Superior temporal gyrus (tissue), 1 donor: ENCODE measurements around the gene ALDH7A1.

Source experiments
- DNase-seq: peaks from one replicate; pipeline ENCODE4 v3.0.0-alpha.2; 2016; ENCODE audit errors: extremely low spot score

The ALDH7A1 gene

DNA sequence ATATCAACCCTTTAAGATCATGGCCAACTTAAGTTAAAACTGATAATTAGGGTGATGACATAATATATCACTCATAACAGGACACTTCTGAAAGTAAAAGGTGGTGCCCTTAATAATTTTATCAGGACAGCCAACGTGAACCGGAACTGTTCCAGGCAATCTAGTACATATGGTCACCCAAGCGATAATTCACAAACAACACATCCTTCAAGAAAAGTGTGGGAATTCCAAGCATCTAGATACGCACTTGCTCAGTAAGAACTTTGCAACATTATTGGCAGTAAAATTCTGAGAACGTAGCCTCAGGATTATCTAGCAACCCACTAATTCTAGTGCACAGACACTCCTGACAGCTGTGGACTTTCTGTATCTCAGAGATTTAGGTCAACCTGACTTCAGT lies 85.7 kb downstream of the ALDH7A1 start:
- DNase-seq: no peak

DNA sequence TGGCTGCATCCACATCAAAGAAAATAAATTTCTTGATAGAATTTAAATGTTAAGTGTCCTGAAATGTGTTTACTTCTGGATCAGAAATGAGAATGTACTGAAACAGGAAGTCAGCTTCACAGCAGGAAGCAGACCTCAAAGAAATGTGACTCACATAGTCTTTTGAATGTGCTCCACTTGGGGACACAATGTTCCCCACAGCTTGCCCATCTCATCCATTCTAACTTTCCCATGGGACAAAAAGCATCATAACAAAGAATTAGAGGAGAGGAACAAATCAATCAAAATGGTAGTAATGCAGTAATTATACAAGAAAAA lies 86.1 kb downstream of the ALDH7A1 start:
- no peak for DNase-seq

DNA sequence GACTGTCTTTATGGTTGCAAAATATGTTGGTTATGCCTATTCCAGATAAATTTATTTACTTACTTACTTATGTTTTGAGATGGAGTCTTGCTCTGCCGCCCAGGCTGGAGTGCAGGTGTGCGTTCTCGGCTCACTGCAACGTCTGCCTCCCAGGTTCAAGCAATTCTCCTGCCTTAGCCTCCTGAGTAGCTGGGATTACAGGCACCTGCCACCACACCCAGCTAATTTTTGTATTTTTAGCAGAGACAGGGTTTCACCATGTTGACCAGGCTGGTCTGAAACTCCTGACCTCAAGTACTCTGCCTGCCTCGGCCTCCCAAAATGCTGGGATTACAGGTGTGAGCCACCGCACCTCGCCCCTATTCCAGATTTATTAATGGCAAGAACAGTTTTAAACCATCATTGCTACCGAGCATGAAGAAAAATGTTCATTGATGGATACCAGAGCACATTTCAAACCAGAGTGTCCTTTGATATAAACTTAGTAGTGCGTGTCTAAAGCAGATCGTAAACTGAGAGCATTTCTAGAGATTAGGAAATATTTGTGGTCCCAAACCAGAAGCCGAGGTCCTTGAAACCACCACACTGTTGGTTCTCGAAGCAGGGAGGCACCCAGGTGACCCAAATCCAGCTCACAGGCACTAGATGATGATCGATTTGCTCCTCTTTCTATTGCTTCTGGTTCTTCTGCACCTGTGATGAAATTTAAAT lies 86.6 kb downstream of the ALDH7A1 start:
- no peak for DNase-seq

DNA sequence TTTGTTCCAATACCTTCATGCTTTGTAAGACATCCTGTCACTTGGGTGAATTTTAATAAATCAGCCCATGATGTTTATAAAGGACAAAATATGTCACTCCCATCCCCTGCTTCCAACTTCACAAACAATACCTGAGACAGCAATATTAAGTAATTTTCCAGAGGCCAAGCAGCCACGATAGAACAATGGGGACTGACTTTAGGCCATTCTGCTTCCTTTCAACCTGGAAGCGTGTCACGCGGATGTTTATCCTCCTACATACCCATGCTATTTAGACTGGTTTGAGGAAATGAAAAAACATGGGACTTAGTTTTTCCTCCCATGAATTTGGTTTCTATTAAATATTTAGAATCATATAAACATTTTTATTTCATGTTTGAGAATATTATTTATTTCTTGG lies 88.9 kb downstream of the ALDH7A1 start:
- no peak for DNase-seq

DNA sequence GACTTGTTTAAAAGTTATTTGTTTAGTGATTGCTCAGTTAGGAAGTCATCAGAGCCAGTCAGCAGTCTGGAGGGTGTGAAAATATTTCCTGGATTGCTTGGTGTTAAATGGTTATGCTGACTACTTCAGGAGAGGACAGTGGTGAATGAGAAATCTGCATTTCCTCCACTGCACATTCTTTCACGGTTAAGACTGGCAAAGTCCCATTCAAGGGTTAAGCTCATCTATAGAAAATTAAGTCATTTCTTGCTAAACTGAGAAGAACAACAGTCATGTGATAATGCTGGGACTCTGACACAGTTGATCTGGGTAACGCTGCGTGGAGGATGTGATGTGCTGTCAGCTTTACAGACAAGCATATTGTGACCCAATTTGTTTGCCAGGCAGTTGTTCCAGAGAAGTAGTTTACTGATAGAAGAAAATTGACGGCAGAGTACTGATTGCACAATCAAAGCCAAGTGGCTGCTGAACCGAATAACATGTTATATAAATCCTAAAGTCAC lies 91.4 kb downstream of the ALDH7A1 start:
- peak; percentile 66 for DNase-seq

DNA sequence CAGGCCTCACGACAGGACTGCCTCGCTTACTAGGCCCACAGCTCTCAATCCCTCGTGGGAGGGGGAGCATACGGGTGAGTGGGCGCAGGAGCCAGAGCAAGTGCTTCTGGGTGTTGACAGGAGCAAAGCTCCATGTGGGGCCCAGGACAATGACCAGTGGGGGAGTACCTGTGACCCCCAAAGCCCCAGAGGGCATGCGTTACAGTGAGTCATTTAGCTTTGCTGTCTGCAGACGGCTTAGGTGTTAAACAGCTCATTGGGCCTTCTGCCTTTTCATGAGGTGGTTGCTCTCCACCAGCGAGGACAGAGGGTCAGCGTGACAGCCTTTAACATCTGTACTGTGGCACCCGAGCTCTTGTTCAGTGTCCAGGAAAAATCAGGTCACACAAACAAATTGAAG lies 93.6 kb downstream of the ALDH7A1 start:
- no peak for DNase-seq

DNA sequence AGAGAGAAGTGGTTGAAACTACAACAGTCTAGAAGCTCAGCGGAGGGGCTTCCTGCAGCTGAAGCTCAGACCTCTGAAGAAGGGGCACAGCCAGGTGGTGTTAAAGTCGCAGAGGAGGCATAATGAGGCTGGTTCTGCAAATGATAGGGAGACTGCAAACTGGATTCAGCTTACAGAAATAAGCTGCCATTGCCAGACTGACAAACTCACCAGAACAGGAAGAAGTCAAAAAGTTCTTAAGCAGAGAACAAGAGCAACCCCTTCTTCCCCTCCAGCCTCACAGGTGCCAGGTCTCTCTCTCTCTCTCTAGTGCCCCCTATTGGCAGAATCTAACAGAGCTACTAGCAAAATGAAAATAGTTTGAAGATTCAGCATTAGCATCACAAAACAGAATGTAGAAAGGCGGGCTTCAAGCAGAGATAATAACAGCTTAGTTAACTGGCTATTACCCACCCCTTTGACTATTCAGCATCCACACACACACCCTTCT lies 95.1 kb downstream of the ALDH7A1 start:
- peak; percentile 56 for DNase-seq

DNA sequence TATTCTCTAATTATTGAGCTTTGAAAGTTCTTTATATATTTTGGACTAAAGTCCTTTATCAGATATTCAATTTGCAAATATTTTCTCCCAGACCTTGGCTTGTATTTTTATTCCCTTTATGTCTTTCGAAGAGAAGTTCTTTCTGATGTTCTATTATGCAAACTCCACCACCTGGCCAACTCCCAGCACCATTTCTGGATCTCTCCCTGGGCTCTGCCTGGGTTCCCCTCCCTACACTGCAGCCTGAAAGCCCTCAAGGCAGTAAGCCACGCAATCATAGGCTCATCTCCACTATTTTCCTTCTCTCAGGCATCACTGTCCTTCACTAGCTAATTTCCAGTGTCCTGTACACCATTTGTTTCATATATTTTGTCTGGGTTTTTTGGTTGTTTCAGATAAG lies 95.7 kb downstream of the ALDH7A1 start:
- DNase-seq: no peak

DNA sequence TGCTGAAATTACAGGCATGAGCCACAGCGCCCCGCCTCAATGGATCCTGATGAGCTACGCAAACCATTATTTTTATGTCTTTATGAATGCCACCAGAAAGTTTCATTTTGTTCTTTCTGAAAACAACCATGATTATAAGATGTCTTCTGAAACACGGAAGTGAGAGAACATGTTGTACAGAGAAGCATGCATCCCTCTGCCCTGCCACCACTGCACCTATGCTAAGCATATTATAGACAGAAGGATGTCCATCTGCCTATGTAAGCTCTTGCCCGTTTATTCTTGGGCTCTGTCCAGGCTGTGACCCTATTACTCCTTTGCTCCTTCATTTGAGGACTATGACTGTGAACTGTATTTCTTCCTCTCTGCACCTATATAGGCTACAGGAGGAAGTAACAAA lies 97.5 kb downstream of the ALDH7A1 start:
- DNase-seq: no peak

DNA sequence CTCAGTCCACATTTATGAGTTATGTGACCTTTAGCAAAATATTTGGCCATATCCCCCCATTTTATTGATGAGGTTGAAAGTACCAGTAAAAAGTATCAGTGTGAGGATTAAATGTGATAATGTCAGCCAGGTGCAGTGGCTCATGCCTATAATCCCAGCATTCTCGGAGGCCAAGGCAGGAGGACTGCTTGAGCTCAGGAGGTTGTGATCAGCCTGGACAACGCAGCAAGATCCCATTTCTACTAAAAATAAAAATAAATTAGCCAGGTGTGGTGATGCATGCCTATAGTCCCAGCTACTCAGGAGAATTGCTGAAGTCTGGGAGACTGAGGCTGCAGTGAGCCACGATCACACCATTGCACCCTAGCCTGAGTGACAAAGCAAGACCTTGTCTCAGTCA lies 100.6 kb downstream of the ALDH7A1 start:
- no peak for DNase-seq

DNA sequence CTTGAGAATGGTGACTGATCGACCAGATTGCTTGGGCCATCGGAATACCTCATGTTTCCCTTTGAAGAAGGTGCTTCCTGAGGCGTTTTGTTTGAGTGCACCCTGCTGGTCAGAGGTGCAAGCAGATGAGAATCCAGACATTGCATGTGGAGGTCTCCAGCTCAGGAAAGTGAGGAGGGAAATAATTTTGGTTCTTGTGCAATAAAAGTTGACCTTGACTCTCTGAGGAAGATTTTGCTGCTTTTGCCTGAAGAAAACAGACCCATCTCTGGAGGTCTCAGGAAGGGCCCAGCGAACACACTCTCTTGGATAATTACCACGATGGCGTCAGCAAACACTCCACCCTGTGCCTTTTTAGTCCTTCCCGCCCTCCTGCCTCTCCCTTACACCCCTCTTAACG lies 102.1 kb downstream of the ALDH7A1 start:
- no peak for DNase-seq

DNA sequence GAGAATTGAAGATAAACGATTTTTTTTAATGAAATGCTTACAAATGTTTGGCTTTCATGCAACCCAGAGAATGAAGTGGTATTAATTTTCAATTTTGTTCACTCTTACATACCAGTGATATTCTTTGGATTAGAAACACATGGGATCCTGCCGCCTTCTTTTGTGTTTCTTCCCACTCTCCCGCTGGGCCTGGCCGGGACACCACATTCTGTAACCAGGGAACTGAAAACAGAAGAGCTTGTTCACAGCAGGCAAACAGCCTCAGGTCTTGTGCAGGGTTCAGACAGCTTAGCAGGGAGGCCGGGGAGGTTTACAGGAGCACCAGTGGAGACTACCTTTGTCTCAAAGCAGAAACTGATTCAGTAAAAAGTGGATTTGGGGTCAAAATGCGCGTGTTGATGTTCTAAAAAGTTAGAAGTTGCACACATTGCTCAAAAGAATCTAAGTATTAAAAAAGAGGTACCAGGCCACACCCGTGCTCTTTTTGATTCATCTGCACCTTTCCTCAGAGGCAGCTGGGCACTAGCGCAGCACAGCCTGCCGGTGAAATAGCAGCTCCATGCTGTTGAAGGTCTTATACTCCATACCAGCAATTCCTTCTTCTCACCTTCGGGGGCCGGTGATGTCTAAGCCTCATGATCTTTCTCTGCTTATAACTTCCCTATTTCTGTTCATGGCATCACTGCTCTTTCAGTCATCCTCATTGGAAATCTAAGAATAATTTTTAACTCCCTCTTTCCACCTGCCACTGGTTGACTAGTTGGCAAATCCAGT lies 104.7 kb downstream of the ALDH7A1 start:
- peak; percentile 41 for DNase-seq

DNA sequence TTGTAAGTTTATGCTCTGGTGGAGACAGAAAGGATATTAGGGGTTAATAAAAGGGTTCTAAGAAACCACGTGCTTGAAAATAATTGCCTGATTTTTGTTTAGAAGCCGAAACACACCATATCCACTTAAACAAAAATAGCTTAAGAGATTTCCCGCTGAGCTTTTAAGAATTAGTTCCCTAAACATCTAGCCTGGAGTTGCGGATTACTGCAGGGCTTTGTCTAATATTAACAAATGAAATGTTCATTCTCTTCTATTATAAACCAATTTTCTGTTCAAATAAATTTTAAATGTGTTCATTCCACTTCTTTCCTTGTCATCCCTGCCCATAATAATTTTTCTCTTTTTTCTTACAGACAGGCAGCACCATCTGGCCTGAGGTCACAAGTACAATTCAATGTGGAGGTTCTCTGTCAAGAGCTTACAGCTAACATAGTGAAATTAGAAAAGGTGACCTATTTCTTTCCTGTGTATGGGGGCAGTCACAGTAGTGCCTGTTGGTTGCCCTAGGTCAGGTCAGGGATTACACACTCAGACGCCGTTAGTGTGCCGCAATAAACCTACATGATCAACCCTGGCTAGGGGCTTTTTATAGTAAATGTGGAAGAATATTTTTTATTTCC lies 106.5 kb downstream of the ALDH7A1 start:
- peak; percentile 16 for DNase-seq

DNA sequence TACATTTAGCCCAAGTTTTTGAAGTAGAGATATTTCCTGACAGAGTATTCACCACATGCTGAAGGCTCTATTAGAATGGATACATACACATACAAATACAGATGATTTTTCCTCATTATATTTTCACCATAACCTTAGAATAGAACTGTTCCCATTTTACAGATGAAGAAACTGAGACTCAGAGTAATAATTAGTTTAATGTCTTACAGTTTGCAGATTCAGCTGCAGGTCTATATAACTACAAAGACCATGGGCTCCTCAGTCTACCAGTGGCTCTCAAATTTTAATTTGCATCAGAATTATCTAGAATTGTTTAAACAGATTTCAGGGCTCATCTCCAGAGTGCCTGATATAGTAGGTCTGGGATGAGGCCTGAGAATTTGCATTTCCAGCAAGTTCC lies 107.4 kb downstream of the ALDH7A1 start:
- no peak for DNase-seq

DNA sequence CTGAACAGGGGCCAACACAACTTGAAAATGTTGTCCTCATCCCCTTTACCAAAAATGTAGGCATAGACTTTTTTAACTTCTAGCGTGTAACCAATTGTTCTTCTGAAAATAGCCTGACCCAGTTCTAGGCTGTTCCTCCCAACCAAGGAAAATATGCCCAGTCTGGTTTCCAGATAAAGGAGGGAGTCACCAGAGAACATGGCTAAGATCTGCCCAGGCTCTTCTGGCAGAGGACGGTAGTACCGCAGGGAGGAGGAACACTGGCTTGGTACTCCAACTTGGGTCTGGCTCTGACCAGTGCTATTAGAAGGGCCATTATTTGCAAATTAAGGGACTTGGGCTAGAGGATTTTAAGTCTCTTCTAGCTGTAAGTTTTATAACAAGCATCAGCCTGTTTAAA lies 108.7 kb downstream of the ALDH7A1 start:
- no peak for DNase-seq

DNA sequence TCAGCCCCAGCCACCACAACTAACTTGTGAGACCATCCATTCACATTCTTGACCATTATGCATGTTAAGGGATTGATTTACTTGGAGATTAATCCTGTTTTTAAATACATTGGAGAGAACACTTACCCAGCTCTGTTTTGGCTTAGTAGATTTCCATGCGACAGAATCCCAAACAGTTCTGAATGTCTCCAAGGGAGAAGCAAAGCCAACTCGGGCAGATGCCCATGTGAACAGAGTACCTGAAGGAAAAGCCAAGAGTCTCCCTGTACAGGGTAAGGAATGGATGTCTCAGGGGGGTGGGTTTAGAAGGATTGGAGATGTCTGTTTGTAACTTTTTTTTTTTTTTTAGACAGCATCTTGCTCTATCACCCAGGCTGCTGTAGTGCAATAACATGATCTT lies 110.8 kb downstream of the ALDH7A1 start:
- no peak for DNase-seq

DNA sequence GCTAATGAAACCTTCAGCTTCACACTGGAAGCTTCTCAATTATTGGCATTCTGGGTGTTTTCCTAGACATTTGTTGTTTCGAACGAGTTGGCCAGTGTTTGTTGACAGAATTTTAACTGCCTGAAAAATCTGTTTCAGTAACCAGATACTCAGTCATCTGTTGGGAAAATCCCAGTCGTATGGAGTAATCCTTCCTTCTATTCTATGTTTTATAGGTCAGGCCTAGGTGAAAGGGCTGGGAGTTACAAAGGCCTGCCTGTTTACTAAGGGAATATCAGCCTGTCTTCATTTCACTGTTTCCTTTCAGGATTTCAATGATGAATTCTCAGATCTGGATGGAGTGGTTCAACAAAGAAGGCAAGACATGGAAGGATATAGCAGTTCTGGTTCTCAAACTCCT lies 111.9 kb downstream of the ALDH7A1 start:
- DNase-seq: no peak

DNA sequence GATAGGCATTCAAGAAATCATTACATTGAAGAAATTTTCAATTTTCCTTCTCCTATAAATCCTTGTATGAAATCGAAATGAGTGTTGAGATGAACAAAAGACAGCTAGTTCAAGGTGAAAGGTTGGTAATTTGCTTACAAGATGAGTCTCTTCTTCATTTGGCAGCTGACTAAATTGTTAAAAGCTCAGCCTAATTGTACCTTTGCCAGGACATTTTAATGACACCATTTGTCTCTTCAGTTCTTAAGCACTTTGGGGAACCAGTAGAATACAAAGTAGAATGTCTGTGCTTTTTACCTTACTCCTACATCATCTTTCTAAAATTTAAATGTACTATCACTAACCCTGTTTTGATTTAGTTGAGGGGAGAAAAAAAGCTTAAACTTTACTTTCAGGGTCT lies 112.4 kb downstream of the ALDH7A1 start:
- no peak for DNase-seq

DNA sequence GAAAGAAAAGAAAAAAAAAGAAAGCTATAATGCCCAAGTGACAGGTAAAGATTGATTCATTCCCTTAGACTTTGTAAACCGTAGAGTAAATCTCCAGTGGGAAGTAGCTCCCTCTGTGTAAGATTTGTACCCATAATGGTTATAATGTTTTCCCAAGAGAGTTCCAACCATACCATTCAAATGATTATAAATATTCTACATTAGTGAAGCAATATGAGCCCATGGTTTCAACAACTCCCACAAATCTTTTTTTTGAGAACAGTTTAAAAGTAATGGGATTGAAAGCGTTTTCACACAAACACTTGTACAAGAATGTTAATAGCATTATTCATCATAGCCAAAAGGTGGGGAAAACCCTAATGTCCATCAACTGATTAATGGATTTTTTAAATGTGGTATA lies 113.8 kb downstream of the ALDH7A1 start:
- no peak for DNase-seq
